ENCODE measurements around the gene ENOX2.
A peak's percentile ranks its signal among the peaks of the same experiment; 100 is the strongest.
"Not testable (repeated sequence)": the region's sequence is repeated elsewhere in the genome, so short reads cannot be mapped to it uniquely, and the experiment has no call there.

Gene ENOX2

GRCh38 chrX:130902783-130903613 is at the start of gene ENOX2:
TSS of gene ENOX2 (minus strand) at chrX:130903209. CDS start at chrX:130703216, 199,993 bp downstream.
- peak; percentile 95 for DNase-seq

GRCh38 chrX:130952266-130953043 is 49.4 kb upstream of the ENOX2 start:
- DNase-seq, result no peak

GRCh38 chrX:130944230-130944629 is 41.2 kb upstream of the ENOX2 start:
- DNase-seq, result no peak

- no peak for DNase-seq
These were observed 34.1 kb upstream of the ENOX2 start for GRCh38 chrX:130937101-130937500.

GRCh38 chrX:130933358-130933757 is 30.3 kb upstream of the ENOX2 start:
- DNase-seq, result peak; percentile 0

- not testable (repeated sequence) for DNase-seq
These were observed 17.4 kb upstream of the ENOX2 start for GRCh38 chrX:130920405-130920804.

- not testable (repeated sequence) for DNase-seq
These were observed 16.7 kb upstream of the ENOX2 start for GRCh38 chrX:130919676-130920075.

- DNase-seq, result not testable (repeated sequence)
These were observed 15.5 kb upstream of the ENOX2 start for GRCh38 chrX:130918498-130918897.

GRCh38 chrX:130916636-130917422 is 13.8 kb upstream of the ENOX2 start:
- peak; percentile 16 for DNase-seq

- peak; percentile 31 for DNase-seq
These were observed 12.3 kb upstream of the ENOX2 start for GRCh38 chrX:130915302-130915701.

GRCh38 chrX:130909469-130910136 is 6.6 kb upstream of the ENOX2 start:
- peak; percentile 66 for DNase-seq

- no peak for DNase-seq
These were observed 3.8 kb upstream of the ENOX2 start for GRCh38 chrX:130906776-130907175.

- no peak for DNase-seq
These were observed 595 bp downstream of the ENOX2 start for GRCh38 chrX:130902446-130902782.

- no peak for DNase-seq
These were observed 6.1 kb downstream of the ENOX2 start for GRCh38 chrX:130896802-130897501.

GRCh38 chrX:130896026-130896425 is 7.0 kb downstream of the ENOX2 start:
- DNase-seq, result no peak

- no peak for DNase-seq
These were observed 7.7 kb downstream of the ENOX2 start for GRCh38 chrX:130895299-130895698.

- no peak for DNase-seq
These were observed 9.5 kb downstream of the ENOX2 start for GRCh38 chrX:130893356-130894085.

GRCh38 chrX:130887376-130887775 is 15.6 kb downstream of the ENOX2 start:
- no peak for DNase-seq

GRCh38 chrX:130885996-130886395 is 17.0 kb downstream of the ENOX2 start:
- no peak for DNase-seq

GRCh38 chrX:130885508-130885907 is 17.5 kb downstream of the ENOX2 start:
- no peak for DNase-seq

GRCh38 chrX:130884627-130885026 is 18.4 kb downstream of the ENOX2 start:
- no peak for DNase-seq

All from MV-4-11 (cell line).